Brain pericyte (primary cell): ENCODE measurements around the gene SORCS2.

Experiments
- DNase-seq: peaks from one replicate; pipeline ENCODE4 v3.0.0-alpha.2; 2012; ENCODE audit warnings: low read depth, low spot score

SORCS2 gene

GRCh38 chr4:7186031-7186430 lies 6.3 kb upstream of the SORCS2 start:
- DNase-seq, result no peak

- DNase-seq, result no peak
These were observed 5.7 kb upstream of the SORCS2 start for GRCh38 chr4:7186516-7187167.

GRCh38 chr4:7187168-7187535 lies 5.2 kb upstream of the SORCS2 start:
- no peak for DNase-seq

- no peak for DNase-seq
These were observed 4.6 kb upstream of the SORCS2 start for GRCh38 chr4:7187691-7188090.

- DNase-seq, result no peak
These were observed 3.3 kb upstream of the SORCS2 start for GRCh38 chr4:7189066-7189465.

GRCh38 chr4:7189475-7190277 lies 2.7 kb upstream of the SORCS2 start:
- DNase-seq, result no peak

- DNase-seq, result no peak
These were observed 2.1 kb upstream of the SORCS2 start for GRCh38 chr4:7190278-7190594.

- DNase-seq, result no peak
These were observed 1.4 kb upstream of the SORCS2 start for GRCh38 chr4:7190691-7191545.

- DNase-seq, result no peak
These were observed 639 bp upstream of the SORCS2 start for GRCh38 chr4:7191546-7192251.

GRCh38 chr4:7193030-7193958 lies 956 bp downstream of the SORCS2 start:
- DNase-seq, result no peak

- DNase-seq, result no peak
These were observed 2.2 kb downstream of the SORCS2 start for GRCh38 chr4:7194251-7195140.

- DNase-seq, result no peak
These were observed 2.8 kb downstream of the SORCS2 start for GRCh38 chr4:7195141-7195515.

GRCh38 chr4:7195546-7196287 lies 3.4 kb downstream of the SORCS2 start:
- no peak for DNase-seq

- DNase-seq, result no peak
These were observed 3.9 kb downstream of the SORCS2 start for GRCh38 chr4:7196288-7196651.

GRCh38 chr4:7196736-7197135 lies 4.4 kb downstream of the SORCS2 start:
- DNase-seq, result no peak

- no peak for DNase-seq
These were observed 5.6 kb downstream of the SORCS2 start for GRCh38 chr4:7197910-7198309.

GRCh38 chr4:7198440-7199128 lies 6.2 kb downstream of the SORCS2 start:
- no peak for DNase-seq

GRCh38 chr4:7199129-7199725 lies 6.9 kb downstream of the SORCS2 start:
- no peak for DNase-seq
